GM12801 (cell line): Measurements from ENCODE around the gene PIK3C2A.

Source experiments
- CTCF ChIP-seq: IDR thresholded peaks from one replicate; pipeline ENCODE4 v1.5.1; 2011; ENCODE audit warnings: control low read depth; ENCODE audit not compliant: insufficient read length; ENCODE audit errors: extremely low read depth

Gene PIK3C2A

GRCh38 chr11:17238377-17238776 lies 30.6 kb upstream of the PIK3C2A start:
- no peak for TF ChIP-seq CTCF

GRCh38 chr11:17233101-17233500 lies 25.3 kb upstream of the PIK3C2A start:
- no peak for TF ChIP-seq CTCF

- TF ChIP-seq CTCF: no peak
Measured at GRCh38 chr11:17230867-17231851, 23.4 kb upstream of the PIK3C2A start.

- TF ChIP-seq CTCF: no peak
Measured at GRCh38 chr11:17229481-17230152, 21.8 kb upstream of the PIK3C2A start.

- no peak for TF ChIP-seq CTCF
Measured at GRCh38 chr11:17224727-17225126, 16.9 kb upstream of the PIK3C2A start.

GRCh38 chr11:17221968-17222367 lies 14.2 kb upstream of the PIK3C2A start:
- TF ChIP-seq CTCF: no peak

- TF ChIP-seq CTCF: no peak
Measured at GRCh38 chr11:17219016-17219415, 11.2 kb upstream of the PIK3C2A start.
